H9 (cell line): ENCODE measurements around the gene SERPINE3. TPM values are rescaled to one million over a fixed set of nuclear protein-coding genes. Genes with fewer than 3 reads are reported as not detected.

Source experiments
- DNase-seq: peaks from one replicate; pipeline ENCODE4 v3.0.0-alpha.2; 2017
- H2AFZ ChIP-seq: one replicate; pipeline ENCODE4 v1.6.1; 2013; ENCODE audit warnings: mild to moderate bottlenecking, low read length, control low read depth, moderate library complexity
- H2AK5ac ChIP-seq: 2 replicates; pipeline ENCODE4 v1.6.1; 2013; ENCODE audit warnings: low read length, control low read depth, mixed read lengths; ENCODE audit not compliant: insufficient read length
- H2BK120ac ChIP-seq: one replicate; pipeline ENCODE4 v1.6.1; 2013; ENCODE audit warnings: low read depth, mild to moderate bottlenecking, low read length, control low read depth, inconsistent platforms; ENCODE audit not compliant: poor library complexity, severe bottlenecking
- H2BK12ac ChIP-seq: 2 replicates; pipeline ENCODE4 v1.6.1; 2013; ENCODE audit warnings: low read length, control low read depth, mixed read lengths, low read depth; ENCODE audit not compliant: insufficient read length
- H2BK15ac ChIP-seq: 2 replicates; pipeline ENCODE4 v1.6.1; 2013; ENCODE audit warnings: low read depth, low read length, control low read depth
- H2BK20ac ChIP-seq: one replicate; pipeline ENCODE4 v1.6.1; 2013; ENCODE audit warnings: low read depth, mild to moderate bottlenecking, low read length, control low read depth, inconsistent platforms; ENCODE audit not compliant: poor library complexity, severe bottlenecking
- H2BK5ac ChIP-seq: 2 replicates; pipeline ENCODE4 v1.6.1; 2013; ENCODE audit warnings: low read length, control low read depth, mixed read lengths; ENCODE audit not compliant: insufficient read length
- H3K14ac ChIP-seq: 2 replicates; pipeline ENCODE4 v1.6.1; 2013; ENCODE audit warnings: low read length, control low read depth; ENCODE audit not compliant: insufficient read depth
- H3K18ac ChIP-seq: 2 replicates; pipeline ENCODE4 v1.6.1; 2013; ENCODE audit warnings: low read depth, mild to moderate bottlenecking, mixed read lengths, low read length, control low read depth; ENCODE audit not compliant: insufficient read length
- H3K23ac ChIP-seq: 2 replicates; pipeline ENCODE4 v1.6.1; 2013; ENCODE audit warnings: low read length, control low read depth, mixed read lengths, low read depth; ENCODE audit not compliant: insufficient read length
- H3K23me2 ChIP-seq: 2 replicates; pipeline ENCODE4 v1.6.1; 2013; ENCODE audit warnings: low read depth, mild to moderate bottlenecking, mixed read lengths, low read length, control low read depth; ENCODE audit not compliant: insufficient read length, poor library complexity, severe bottlenecking
- H3K27ac ChIP-seq: 2 replicates; pipeline ENCODE4 v1.5.1; 2013; ENCODE audit warnings: low read length, control low read depth, mixed read lengths, low read depth; ENCODE audit not compliant: insufficient read length
- H3K27me3 ChIP-seq: 2 replicates; pipeline ENCODE4 v1.6.1; 2013; ENCODE audit warnings: low read length, control low read depth, inconsistent platforms; ENCODE audit not compliant: insufficient read depth
- H3K4ac ChIP-seq: 2 replicates; pipeline ENCODE4 v1.6.1; 2013; ENCODE audit warnings: low read depth, mild to moderate bottlenecking, control low read depth, inconsistent platforms, low read length, moderate library complexity
- H3K4me1 ChIP-seq: 2 replicates; pipeline ENCODE4 v1.6.1; 2013; ENCODE audit warnings: low read length, control low read depth, inconsistent platforms; ENCODE audit not compliant: insufficient read depth
- H3K4me2 ChIP-seq: 2 replicates; pipeline ENCODE4 v1.6.1; 2013; ENCODE audit warnings: low read length, control low read depth, mixed read lengths; ENCODE audit not compliant: insufficient read length, insufficient read depth
- H3K56ac ChIP-seq: 2 replicates; pipeline ENCODE4 v1.6.1; 2013; ENCODE audit warnings: low read depth, mild to moderate bottlenecking, mixed read lengths, low read length, control low read depth; ENCODE audit not compliant: insufficient read length
- H3K79me1 ChIP-seq: 2 replicates; pipeline ENCODE4 v1.6.1; 2013; ENCODE audit warnings: low read depth, mild to moderate bottlenecking, moderate library complexity, low read length, control low read depth, inconsistent platforms; ENCODE audit not compliant: insufficient read depth, poor library complexity, severe bottlenecking
- H3K79me2 ChIP-seq: 2 replicates; pipeline ENCODE4 v1.6.1; 2013; ENCODE audit warnings: low read length, control low read depth, inconsistent platforms; ENCODE audit not compliant: insufficient read depth
- H3K9ac ChIP-seq: 2 replicates; pipeline ENCODE4 v1.6.1; 2013; ENCODE audit warnings: low read length, control low read depth, mixed read lengths; ENCODE audit not compliant: insufficient read length; ENCODE audit errors: extremely low read depth
- H3K9me3 ChIP-seq: one replicate; pipeline ENCODE4 v1.6.1; 2013; ENCODE audit warnings: low read depth, low read length, inconsistent platforms; ENCODE audit not compliant: control insufficient read depth
- H3T11ph ChIP-seq: one replicate; pipeline ENCODE4 v1.6.1; 2013; ENCODE audit warnings: mild to moderate bottlenecking, low read length, control low read depth, inconsistent platforms
- H4K20me1 ChIP-seq: one replicate; pipeline ENCODE4 v1.6.1; 2013; ENCODE audit not compliant: control insufficient read depth, insufficient read length, insufficient read depth
- H4K5ac ChIP-seq: 2 replicates; pipeline ENCODE4 v1.6.1; 2013; ENCODE audit warnings: low read depth, mild to moderate bottlenecking, mixed read lengths, low read length, control low read depth; ENCODE audit not compliant: insufficient read length
- H4K8ac ChIP-seq: replicated peaks from 2 replicates; pipeline ENCODE4 v1.6.1; 2013; ENCODE audit warnings: low read length, control low read depth, mixed read lengths, low read depth; ENCODE audit not compliant: insufficient read length
- H4K91ac ChIP-seq: 2 replicates; pipeline ENCODE4 v1.6.1; 2013; ENCODE audit warnings: low read depth, mild to moderate bottlenecking, moderate library complexity, mixed read lengths, low read length, control low read depth; ENCODE audit not compliant: insufficient read length
- H3K27ac Mint-ChIP-seq, 3 experiments: 2 replicates in 2 of 3; 3 replicates in 1 of 3; pipeline ENCODE4 v1.8.0; 2020 to 2021; ENCODE audit warnings: mixed read lengths in 3 of 3, mild to moderate bottlenecking in 1 of 3, moderate library complexity in 1 of 3
- H3K27me3 Mint-ChIP-seq: 2 replicates; pipeline ENCODE4 v1.8.0; 2021; ENCODE audit warnings: low read depth, mild to moderate bottlenecking, moderate library complexity, mixed read lengths
- H3K36me3 Mint-ChIP-seq, 3 experiments: 2 replicates in 2 of 3; 3 replicates in 1 of 3; pipeline ENCODE4 v1.8.0; 2020 to 2021; ENCODE audit warnings: low read depth in 3 of 3, mixed read lengths in 3 of 3; ENCODE audit not compliant: insufficient read depth in 1 of 3
- H3K4me1 Mint-ChIP-seq, 2 experiments: 2 replicates each; pipeline ENCODE4 v1.8.0; 2020; ENCODE audit warnings: mixed read lengths in 2 of 2
- H3K4me3 Mint-ChIP-seq, 2 experiments: 2 replicates in 1 of 2; 3 replicates in 1 of 2; pipeline ENCODE4 v1.8.0; 2020 to 2021; ENCODE audit warnings: mild to moderate bottlenecking in 2 of 2, mixed read lengths in 2 of 2, moderate library complexity in 1 of 2
- H3K9me3 Mint-ChIP-seq, 2 experiments: 2 replicates in 1 of 2; 3 replicates in 1 of 2; pipeline ENCODE4 v1.8.0; 2020; ENCODE audit warnings: mild to moderate bottlenecking in 2 of 2, mixed read lengths in 2 of 2, moderate library complexity in 1 of 2
- CTCF ChIP-seq: fragments of 200-600 bp; sonication (generic); conservative IDR thresholded peaks from 3 replicates; pipeline ENCODE4 v1.8.0; 2021; ENCODE audit warnings: antibody characterized with exemption, mild to moderate bottlenecking
- WGBS: extraction: QIAGEN DNeasy Blood & Tissue Kit; methylation state at CpG from one replicate; pipeline ENCODE4 v1.1.7; 2013; ENCODE audit warnings: missing lambda C conversion rate, low lambda C conversion rate, mixed read lengths; ENCODE audit not compliant: insufficient read length; ENCODE audit errors: extremely low coverage; 5-methylcytosine and 5-hydroxymethylcytosine counted together
- total RNA-seq: library from RNA; stranded (reverse); gene quantifications from 2 replicates; pipeline ENCODE4 v1.2.1, GENCODE V29; 2021

SERPINE3 gene
- total RNA-seq, 1 experiment from 2014 or later, result not detected

- Histone ChIP-seq H2BK15ac (no peak overlapping the region), H2BK20ac (no peak overlapping the region), H3K4me1 (peaks cover 12% of the 10 kb centered on the region; the same call in 1 of the 2 replicates), H2BK120ac (no peak overlapping the region), H3K9ac (no peak overlapping the region), H2BK5ac (no peak overlapping the region), H3K27ac (no peak overlapping the region), H4K91ac (no peak overlapping the region), H3K23me2 (no peaks in the 10 kb centered on the region), H3K4me2 (no peak overlapping the region), H4K5ac (no peak overlapping the region), H3K23ac (no peak overlapping the region), H4K20me1 (no peaks in the 10 kb centered on the region), H3K79me1 (no peaks in the 10 kb centered on the region), H3K79me2 (no peaks in the 10 kb centered on the region), H3K9me3 (no peaks in the 10 kb centered on the region), H3K27me3 (no peaks in the 10 kb centered on the region), H2BK12ac (no peak overlapping the region), H3T11ph (no peak overlapping the region), H3K4ac (no peak overlapping the region), H2AFZ (no peak overlapping the region), H2AK5ac (no peak overlapping the region), H3K56ac (no peak overlapping the region), H4K8ac (no peak overlapping the region), H3K18ac (no peak overlapping the region), H3K14ac (0 out of 2 replicates have a peak overlapping the region, but pooled peaks have one; percentile 26)
- peak; percentile 27; the same call in 2 of the 3 replicates for TF ChIP-seq CTCF
- WGBS, result no CpG with 5 or more reads among the region's 2 CpGs
- no peak overlapping the region for H3K4me3 Mint-ChIP-seq
- H3K27me3 Mint-ChIP-seq, result no peaks in the 10 kb centered on the region; the same call in 1 of the 2 replicates
- H3K27ac Mint-ChIP-seq, result peak overlapping the region in 1 of 3 experiments; percentile 10; a peak in 2 of 7 replicates
- peaks cover 0 to 2% of the 10 kb centered on the region in 2 experiments; a peak in 1 of 5 replicates for H3K9me3 Mint-ChIP-seq
- DNase-seq, result no peak
- H3K4me1 Mint-ChIP-seq, result peaks cover 53 to 57% of the 10 kb centered on the region in 2 experiments
- no peaks in the 10 kb centered on the region; a peak in 2 of 7 replicates for H3K36me3 Mint-ChIP-seq
Measured at GRCh38 chr13:51297556-51297955, 41.9 kb upstream of the SERPINE3 start.
